ENCODE data around the gene MTR.

Gene MTR

GRCh38 chr1:236948996-236949395 is 153.9 kb downstream of the MTR start:
- no peaks in the 10 kb centered on the region for H3K27me3 ChIP-seq (replicated peaks; ENCODE audit: insufficient read depth, low read length)
- TF ChIP-seq EZH2 (optimal IDR thresholded peaks at IDR 0.05; ENCODE audit: low read depth, low read length) (no peak), CTCF (IDR thresholded peaks at IDR 0.05; ENCODE audit: low read length) (no peak), EZH2phosphoT487 (IDR thresholded peaks at IDR 0.05; ENCODE audit: low read length) (no peak)
- H4K20me1 ChIP-seq (ENCODE audit: insufficient read depth, low read length): no peaks in the 10 kb centered on the region
- no peaks in the 10 kb centered on the region for H3K9me2 ChIP-seq (replicated peaks; ENCODE audit: insufficient read depth, low read length)
- no peak overlapping the region for H3K27ac ChIP-seq (ENCODE audit: low read length)
- no peak overlapping the region for H2AFZ ChIP-seq (ENCODE audit: low read length)
- no peak overlapping the region for H3K9ac ChIP-seq (ENCODE audit: low read length)
- no peak overlapping the region for H3K4me3 ChIP-seq (ENCODE audit: low read length)
- no peaks in the 10 kb centered on the region for H3F3A ChIP-seq (ENCODE audit: insufficient read depth, low read length)
- no peaks in the 10 kb centered on the region for H3K36me3 ChIP-seq (replicated peaks; ENCODE audit: insufficient read depth, low read length)
- no peaks in the 10 kb centered on the region for H3K9me3 ChIP-seq (replicated peaks; ENCODE audit: insufficient read depth, low read length)
- no peaks in the 10 kb centered on the region for H3K79me2 ChIP-seq (ENCODE audit: low read length)
- no peak for DNase-seq
- no peak overlapping the region for H3K4me2 ChIP-seq (ENCODE audit: low read depth, low read length)
- H3K4me1 ChIP-seq (ENCODE audit: low read length): no peaks in the 10 kb centered on the region

- Histone ChIP-seq H3K4me3 (ENCODE audit: low read length) (no peak overlapping the region), H2AFZ (ENCODE audit: low read length) (no peak overlapping the region), H3K79me2 (ENCODE audit: low read length) (no peaks in the 10 kb centered on the region), H3F3A (ENCODE audit: insufficient read depth, low read length) (no peaks in the 10 kb centered on the region), H3K9me3 (replicated peaks; ENCODE audit: insufficient read depth, low read length) (no peaks in the 10 kb centered on the region), H4K20me1 (ENCODE audit: insufficient read depth, low read length) (no peaks in the 10 kb centered on the region), H3K9ac (ENCODE audit: low read length) (no peak overlapping the region), H3K27ac (ENCODE audit: low read length) (no peak overlapping the region), H3K36me3 (replicated peaks; ENCODE audit: insufficient read depth, low read length) (no peaks in the 10 kb centered on the region), H3K4me1 (ENCODE audit: low read length) (no peaks in the 10 kb centered on the region), H3K27me3 (replicated peaks; ENCODE audit: insufficient read depth, low read length) (no peaks in the 10 kb centered on the region), H3K9me2 (replicated peaks; ENCODE audit: insufficient read depth, low read length) (no peaks in the 10 kb centered on the region), H3K4me2 (ENCODE audit: low read depth, low read length) (no peak overlapping the region)
- DNase-seq: no peak
- no peak for TF ChIP-seq EZH2phosphoT487 (IDR thresholded peaks at IDR 0.05; ENCODE audit: low read length)
- TF ChIP-seq EZH2 (optimal IDR thresholded peaks at IDR 0.05; ENCODE audit: low read depth, low read length): no peak
- TF ChIP-seq CTCF (IDR thresholded peaks at IDR 0.05; ENCODE audit: low read length): no peak
Measured at GRCh38 chr1:236950365-236950764, 155.3 kb downstream of the MTR start.

DNA sequence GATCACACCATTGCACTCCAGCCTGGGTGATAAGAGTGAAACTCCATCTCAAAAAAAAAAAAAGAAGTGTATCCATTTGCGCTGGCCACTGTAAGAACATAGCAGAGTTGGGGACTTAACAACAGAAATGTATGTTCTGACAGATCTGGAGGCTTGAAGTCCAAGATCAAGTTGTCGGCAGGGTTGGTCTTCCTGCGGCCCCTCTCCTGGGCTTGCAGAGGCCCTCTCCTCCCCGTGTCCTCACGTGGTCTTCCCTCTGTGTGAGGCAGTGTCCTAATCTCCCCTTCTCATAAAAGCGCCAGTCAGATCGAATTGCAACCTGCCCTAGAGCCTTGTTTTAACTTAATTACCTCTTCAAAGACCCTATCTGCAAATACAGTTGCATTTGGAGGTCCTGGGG is 156.6 kb downstream of the MTR start:
- TF ChIP-seq CTCF (IDR thresholded peaks at IDR 0.05; ENCODE audit: low read length): no peak
- no peak for TF ChIP-seq EZH2 (optimal IDR thresholded peaks at IDR 0.05; ENCODE audit: low read depth, low read length)
- no peak for TF ChIP-seq EZH2phosphoT487 (IDR thresholded peaks at IDR 0.05; ENCODE audit: low read length)
- Histone ChIP-seq H3K4me1 (ENCODE audit: low read length) (no peaks in the 10 kb centered on the region), H2AFZ (ENCODE audit: low read length) (no peak overlapping the region), H4K20me1 (ENCODE audit: insufficient read depth, low read length) (no peaks in the 10 kb centered on the region), H3K9me3 (replicated peaks; ENCODE audit: insufficient read depth, low read length) (no peaks in the 10 kb centered on the region), H3K36me3 (replicated peaks; ENCODE audit: insufficient read depth, low read length) (no peaks in the 10 kb centered on the region), H3K27me3 (replicated peaks; ENCODE audit: insufficient read depth, low read length) (no peaks in the 10 kb centered on the region), H3K27ac (ENCODE audit: low read length) (no peak overlapping the region), H3F3A (ENCODE audit: insufficient read depth, low read length) (no peaks in the 10 kb centered on the region), H3K9ac (ENCODE audit: low read length) (no peak overlapping the region), H3K79me2 (ENCODE audit: low read length) (no peaks in the 10 kb centered on the region), H3K4me2 (ENCODE audit: low read depth, low read length) (no peak overlapping the region), H3K4me3 (ENCODE audit: low read length) (no peak overlapping the region), H3K9me2 (replicated peaks; ENCODE audit: insufficient read depth, low read length) (no peaks in the 10 kb centered on the region)
- no peak for DNase-seq
